ENCODE data around the gene NOTCH1. TPM values are rescaled to one million over a fixed set of nuclear protein-coding genes. Genes with fewer than 3 reads are reported as not detected.
A peak's percentile ranks its signal among the peaks of the same experiment; 100 is the strongest.

NOTCH1 gene
- total RNA-seq, 2 donors from 2014 or later = 71.6 to 84.2 TPM

DNA sequence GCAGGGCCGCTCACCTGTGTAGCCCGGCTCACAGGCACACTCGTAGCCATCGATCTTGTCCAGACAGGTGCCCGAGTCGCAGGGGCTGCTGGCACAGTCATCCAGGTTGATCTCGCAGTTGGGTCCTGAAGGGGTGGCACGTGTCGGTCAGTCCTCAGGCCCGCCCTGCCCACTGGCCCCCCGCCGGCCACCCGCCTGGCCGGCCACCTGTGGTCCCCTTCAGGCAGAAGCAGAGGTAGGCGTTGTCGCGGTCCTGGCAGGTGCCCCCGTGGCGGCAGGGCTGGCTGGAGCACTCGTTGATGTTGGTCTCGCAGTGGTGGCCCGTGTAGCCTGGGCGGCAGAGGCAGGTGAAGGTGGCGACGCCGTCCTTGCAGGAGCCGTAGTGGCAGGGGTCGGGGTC, 30.6 kb downstream of the NOTCH1 start:
- H3K36me3 Mint-ChIP-seq (ENCODE audit: insufficient read depth in 2 of 2) = peaks cover 3 to 5% of the 10 kb centered on the region in 2 donors
- H3K4me1 Mint-ChIP-seq (ENCODE audit: low read depth) = no peaks in the 10 kb centered on the region

DNA sequence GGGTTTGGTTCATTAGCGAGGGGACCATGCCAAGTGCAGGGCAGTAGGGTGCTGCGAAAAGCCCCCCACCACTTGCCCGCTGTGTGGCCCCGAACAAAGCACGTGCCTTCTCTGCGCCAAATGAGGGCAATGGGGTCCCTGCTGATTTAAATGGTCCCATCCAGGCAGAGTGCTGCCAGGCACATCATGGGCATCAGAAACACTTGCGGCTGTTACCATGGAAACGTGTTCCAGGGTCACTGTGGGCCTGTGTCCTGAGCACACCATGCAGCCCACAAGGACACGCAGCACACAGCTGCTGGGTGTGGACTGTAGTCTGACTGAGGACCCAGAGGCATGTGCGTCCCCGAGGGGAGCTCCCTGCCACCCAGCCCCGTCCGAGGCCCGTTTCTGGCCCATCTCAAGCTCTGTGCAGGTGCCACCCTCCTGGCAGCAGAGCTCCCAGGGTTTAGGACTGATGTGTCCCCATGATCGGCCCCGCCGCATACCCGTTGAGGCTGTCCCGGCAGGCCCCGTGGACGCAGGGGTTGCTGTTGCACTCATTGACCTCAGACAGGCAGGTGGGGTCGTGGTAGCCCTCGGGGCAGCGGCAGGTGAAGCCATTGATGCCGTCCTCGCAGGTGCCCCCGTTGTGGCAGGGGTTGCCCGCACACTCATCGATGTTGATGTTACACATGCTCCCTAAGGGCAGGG, 31.7 kb downstream of the NOTCH1 start:
- Mint-ChIP-seq H3K9me3 (no peaks in the 10 kb centered on the region), H3K27ac (no peak overlapping the region), H3K27me3 (ENCODE audit: low read depth) (no peaks in the 10 kb centered on the region), H3K4me1 (ENCODE audit: low read depth) (no peaks in the 10 kb centered on the region), H3K36me3 (ENCODE audit: insufficient read depth in 2 of 2) (peaks cover 3 to 5% of the 10 kb centered on the region in 2 donors), H3K4me3 (no peak overlapping the region)
- DNase-seq (no peak), ATAC-seq (replicated peaks in 1 of 2) (no peak)

More for the DNA sequence above, 30.6 kb downstream of the NOTCH1 start:
- no peak for DNase-seq
- Mint-ChIP-seq H3K4me3 (no peak overlapping the region), H3K9me3 (no peaks in the 10 kb centered on the region), H3K27me3 (ENCODE audit: low read depth) (no peaks in the 10 kb centered on the region), H3K27ac (no peak overlapping the region)
- no peak for ATAC-seq (replicated peaks in 1 of 2)

- no peak overlapping the region for H3K4me3 Mint-ChIP-seq
- no peaks in the 10 kb centered on the region for H3K9me3 Mint-ChIP-seq
- DNase-seq (no peak), ATAC-seq (replicated peaks in 1 of 2) (peak in 1 of 2 donors; percentile 9)
- H3K27me3 Mint-ChIP-seq (ENCODE audit: low read depth) = no peaks in the 10 kb centered on the region
- H3K36me3 Mint-ChIP-seq (ENCODE audit: insufficient read depth in 2 of 2) = peaks cover 3 to 5% of the 10 kb centered on the region in 2 donors
- no peak overlapping the region for H3K27ac Mint-ChIP-seq
- no peaks in the 10 kb centered on the region for H3K4me1 Mint-ChIP-seq (ENCODE audit: low read depth)
These were observed 32.7 kb downstream of the NOTCH1 start for GRCh38 chr9:136513191-136513590.

DNA sequence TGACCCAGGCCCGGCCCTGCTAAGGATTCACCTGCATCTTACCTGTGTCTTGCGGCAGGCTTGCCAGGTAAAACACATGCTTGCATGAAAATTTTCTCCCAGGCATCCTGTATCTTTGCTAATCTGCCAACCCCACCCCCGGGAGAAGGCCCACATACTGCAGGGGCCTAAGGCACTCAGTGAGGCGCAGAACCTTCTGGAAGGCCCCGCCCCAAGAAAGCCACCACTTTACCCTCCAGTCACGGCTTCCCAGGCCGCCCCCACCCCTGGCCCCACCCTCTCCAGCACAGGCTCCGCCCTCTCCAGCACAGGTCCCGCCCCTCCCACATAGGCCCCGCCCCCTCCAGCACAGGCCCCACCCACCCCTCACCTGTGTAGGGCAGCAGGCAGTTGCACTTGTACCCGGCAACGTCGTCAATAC, 33.2 kb downstream of the NOTCH1 start:
- Mint-ChIP-seq H3K27me3 (ENCODE audit: low read depth) (no peaks in the 10 kb centered on the region), H3K36me3 (ENCODE audit: insufficient read depth in 2 of 2) (peaks cover 3 to 5% of the 10 kb centered on the region in 2 donors), H3K4me1 (ENCODE audit: low read depth) (no peaks in the 10 kb centered on the region), H3K9me3 (no peaks in the 10 kb centered on the region), H3K4me3 (no peak overlapping the region), H3K27ac (no peak overlapping the region)
- DNase-seq = peak in 1 of 2 donors; percentile 21
- ATAC-seq (replicated peaks in 1 of 2) = peak; percentile 38 to 55

DNA sequence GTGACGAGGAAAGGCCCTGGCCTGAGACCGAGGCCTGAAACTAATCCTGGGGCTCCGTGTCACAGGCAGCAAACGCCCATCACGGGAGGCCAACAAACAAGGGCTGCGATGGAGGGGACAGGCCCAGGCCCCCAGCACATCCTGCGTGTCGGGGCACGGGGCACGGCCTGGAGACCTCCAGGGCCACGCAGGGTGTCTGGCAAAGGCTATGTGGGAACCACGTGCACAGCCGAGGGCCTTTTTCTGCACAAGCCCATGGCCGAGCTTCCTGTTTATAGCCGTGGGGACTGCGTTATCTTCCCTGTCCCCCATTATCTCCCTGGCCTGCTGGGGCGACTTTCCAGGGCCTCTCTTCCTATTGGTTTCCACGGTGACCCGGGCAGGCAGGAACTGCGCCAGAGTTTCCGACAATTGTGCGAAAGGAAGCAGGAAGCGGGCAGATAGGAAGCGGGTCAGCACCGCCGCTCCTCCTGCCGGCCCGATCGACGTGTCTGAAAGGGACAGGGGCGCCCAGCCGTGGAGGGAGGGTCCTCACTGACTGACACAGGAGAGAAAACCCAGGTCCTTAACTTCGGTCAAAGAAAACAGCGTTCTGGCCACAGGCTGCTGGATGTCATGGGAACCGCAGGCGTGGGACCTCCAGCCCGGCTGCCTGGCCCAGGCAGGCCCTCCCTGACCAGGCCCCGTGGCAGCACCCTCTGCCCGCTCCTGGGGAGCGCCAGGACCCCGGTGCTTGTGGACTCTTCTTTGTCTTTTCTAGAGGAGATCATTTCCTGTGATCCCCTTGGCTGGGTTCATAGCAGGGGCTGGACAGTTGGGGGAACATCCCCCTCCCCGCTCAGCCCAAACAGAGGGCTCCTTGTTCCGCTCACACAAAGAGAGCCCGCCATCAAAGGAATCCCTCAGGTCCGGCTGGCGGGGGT, 33.9 kb downstream of the NOTCH1 start:
- Mint-ChIP-seq H3K36me3 (ENCODE audit: insufficient read depth in 2 of 2) (peaks cover 3 to 5% of the 10 kb centered on the region in 2 donors), H3K9me3 (no peaks in the 10 kb centered on the region), H3K4me1 (ENCODE audit: low read depth) (no peaks in the 10 kb centered on the region), H3K27me3 (ENCODE audit: low read depth) (no peaks in the 10 kb centered on the region), H3K4me3 (no peak overlapping the region), H3K27ac (no peak overlapping the region)
- DNase-seq (no peak), ATAC-seq (replicated peaks in 1 of 2) (no peak)

DNA sequence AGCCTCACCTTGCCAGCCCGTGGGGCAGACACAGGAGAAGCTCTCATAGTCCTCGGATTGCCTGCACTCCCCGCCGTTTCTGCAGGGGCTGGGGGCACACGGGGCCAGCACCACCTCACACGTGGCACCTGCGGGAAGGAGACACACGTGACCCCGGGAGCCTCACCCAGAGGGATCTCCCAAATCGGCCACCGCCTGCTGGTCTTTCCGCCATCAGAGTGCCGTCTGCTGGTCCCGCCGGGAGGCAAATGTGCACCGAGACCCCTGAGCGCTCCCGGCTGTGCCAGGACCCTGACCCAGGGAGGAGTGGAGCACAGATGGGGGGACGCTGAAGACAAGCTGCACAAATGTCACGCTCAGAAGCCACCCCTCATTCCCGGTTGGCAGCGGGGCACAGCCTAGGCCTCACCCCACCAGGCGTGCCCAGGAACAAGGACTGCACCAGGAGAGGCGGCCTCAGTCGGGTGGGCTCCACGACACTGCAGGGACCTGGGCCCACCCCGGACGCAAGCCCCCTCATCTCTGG, 34.6 kb downstream of the NOTCH1 start:
- ATAC-seq (replicated peaks in 1 of 2) (no peak), DNase-seq (no peak)
- Mint-ChIP-seq H3K27ac (no peak overlapping the region), H3K27me3 (ENCODE audit: low read depth) (no peaks in the 10 kb centered on the region), H3K36me3 (ENCODE audit: insufficient read depth in 2 of 2) (peaks cover 3 to 5% of the 10 kb centered on the region in 2 donors), H3K9me3 (no peaks in the 10 kb centered on the region), H3K4me3 (no peak overlapping the region), H3K4me1 (ENCODE audit: low read depth) (no peaks in the 10 kb centered on the region)

DNA sequence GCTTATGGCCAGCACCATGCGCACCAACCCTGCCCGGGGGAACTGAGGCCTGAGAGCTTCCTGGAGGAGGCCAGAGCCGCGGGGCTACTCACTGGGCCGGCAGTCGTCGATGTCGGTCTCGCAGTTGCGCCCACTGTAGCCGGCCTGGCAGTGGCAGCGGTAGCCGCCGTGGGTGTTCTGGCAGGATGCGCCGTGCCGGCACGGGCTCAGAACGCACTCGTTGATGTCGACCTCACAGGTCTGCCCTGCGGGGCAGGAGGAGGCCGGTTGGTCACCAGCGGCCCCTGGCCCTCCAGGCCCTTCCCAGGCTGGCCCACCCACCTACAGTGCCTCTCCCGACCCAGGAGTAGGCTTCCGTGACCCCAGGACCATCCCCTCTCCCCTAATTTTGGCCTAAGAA, 35.3 kb downstream of the NOTCH1 start:
- no peaks in the 10 kb centered on the region for H3K9me3 Mint-ChIP-seq
- H3K27me3 Mint-ChIP-seq (ENCODE audit: low read depth) = no peaks in the 10 kb centered on the region
- ATAC-seq (replicated peaks in 1 of 2) (no peak), DNase-seq (no peak)
- H3K4me1 Mint-ChIP-seq (ENCODE audit: low read depth) = no peaks in the 10 kb centered on the region
- peaks cover 3 to 5% of the 10 kb centered on the region in 2 donors for H3K36me3 Mint-ChIP-seq (ENCODE audit: insufficient read depth in 2 of 2)
- no peak overlapping the region for H3K27ac Mint-ChIP-seq
- no peak overlapping the region for H3K4me3 Mint-ChIP-seq

- H3K27ac Mint-ChIP-seq = no peak overlapping the region
These were observed 36.3 kb downstream of the NOTCH1 start for GRCh38 chr9:136509549-136509948.

DNA sequence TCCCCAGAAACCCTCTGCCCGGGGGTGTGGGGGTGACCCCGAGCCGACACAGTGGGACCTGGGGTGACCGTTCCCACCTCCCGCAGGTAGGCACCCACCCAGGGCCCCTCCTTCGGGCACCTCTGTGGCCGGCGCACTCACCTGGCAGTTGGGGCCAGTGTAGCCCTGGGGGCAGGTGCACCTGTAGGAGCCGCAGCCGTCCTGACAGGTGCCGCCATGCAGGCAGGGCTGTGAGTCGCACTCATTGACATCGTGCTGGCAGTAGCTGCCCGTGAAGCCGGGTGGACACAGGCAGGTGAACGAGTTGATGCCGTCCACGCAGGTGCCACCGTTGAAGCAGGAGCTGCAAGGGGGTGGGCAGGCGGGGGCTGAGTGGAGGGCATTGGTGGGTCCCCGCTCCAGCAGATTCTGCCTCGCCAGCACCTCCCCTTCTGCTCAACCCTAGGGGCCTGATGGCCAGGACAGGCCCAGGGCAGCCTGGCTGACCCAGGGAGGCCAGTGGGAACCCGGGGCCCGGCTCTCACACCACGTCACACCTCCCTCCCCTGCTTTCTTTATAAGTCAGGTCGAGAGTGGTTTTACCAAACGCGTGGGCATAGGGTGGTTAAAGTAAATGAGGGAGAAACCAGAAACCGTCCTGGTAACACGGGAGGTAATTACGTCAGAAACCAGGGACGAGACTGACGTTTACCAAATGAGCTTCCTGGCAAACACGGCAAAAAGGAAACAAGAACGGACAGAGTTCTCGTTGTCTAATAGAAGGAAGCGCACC, 36.9 kb downstream of the NOTCH1 start:
- peak in 1 of 2 donors; percentile 33 for DNase-seq
- H3K27me3 Mint-ChIP-seq (ENCODE audit: low read depth) = no peaks in the 10 kb centered on the region
- ATAC-seq (replicated peaks in 1 of 2) = peak; percentile 28 to 70
- H3K36me3 Mint-ChIP-seq (ENCODE audit: insufficient read depth in 2 of 2) = peaks cover 3 to 6% of the 10 kb centered on the region in 2 donors
- no peaks in the 10 kb centered on the region for H3K4me1 Mint-ChIP-seq (ENCODE audit: low read depth)
- H3K9me3 Mint-ChIP-seq = no peaks in the 10 kb centered on the region
- no peak overlapping the region for H3K4me3 Mint-ChIP-seq
- H3K27ac Mint-ChIP-seq = no peak overlapping the region

More at GRCh38 chr9:136509549-136509948, 36.3 kb downstream of the NOTCH1 start:
- Mint-ChIP-seq H3K4me3 (no peak overlapping the region), H3K4me1 (ENCODE audit: low read depth) (no peaks in the 10 kb centered on the region), H3K27me3 (ENCODE audit: low read depth) (no peaks in the 10 kb centered on the region), H3K36me3 (ENCODE audit: insufficient read depth in 2 of 2) (peaks cover 3 to 5% of the 10 kb centered on the region in 2 donors), H3K9me3 (no peaks in the 10 kb centered on the region)
- DNase-seq (no peak), ATAC-seq (replicated peaks in 1 of 2) (no peak)

GRCh38 chr9:136507992-136508375, 37.9 kb downstream of the NOTCH1 start:
- DNase-seq (no peak), ATAC-seq (replicated peaks in 1 of 2) (no peak)
- no peak overlapping the region for H3K27ac Mint-ChIP-seq
- no peaks in the 10 kb centered on the region for H3K9me3 Mint-ChIP-seq
- no peaks in the 10 kb centered on the region for H3K4me1 Mint-ChIP-seq (ENCODE audit: low read depth)
- H3K27me3 Mint-ChIP-seq (ENCODE audit: low read depth) = no peaks in the 10 kb centered on the region
- peaks cover 0 to 4% of the 10 kb centered on the region in 2 donors for H3K36me3 Mint-ChIP-seq (ENCODE audit: insufficient read depth in 2 of 2)
- no peak overlapping the region for H3K4me3 Mint-ChIP-seq

- no peaks in the 10 kb centered on the region for H3K9me3 Mint-ChIP-seq
- H3K36me3 Mint-ChIP-seq (ENCODE audit: insufficient read depth in 2 of 2) = peaks cover 0 to 4% of the 10 kb centered on the region in 2 donors
- H3K27me3 Mint-ChIP-seq (ENCODE audit: low read depth) = no peaks in the 10 kb centered on the region
- no peak overlapping the region for H3K27ac Mint-ChIP-seq
- DNase-seq (no peak), ATAC-seq (replicated peaks in 1 of 2) (no peak)
- no peaks in the 10 kb centered on the region for H3K4me1 Mint-ChIP-seq (ENCODE audit: low read depth)
- no peak overlapping the region for H3K4me3 Mint-ChIP-seq
These were observed 38.4 kb downstream of the NOTCH1 start for GRCh38 chr9:136507221-136507991.

GRCh38 chr9:136506425-136506824, 39.4 kb downstream of the NOTCH1 start:
- no peaks in the 10 kb centered on the region for H3K27me3 Mint-ChIP-seq (ENCODE audit: low read depth)
- no peak for DNase-seq
- no peaks in the 10 kb centered on the region for H3K9me3 Mint-ChIP-seq
- H3K27ac Mint-ChIP-seq = no peak overlapping the region
- ATAC-seq (replicated peaks in 1 of 2) = no peak
- H3K4me3 Mint-ChIP-seq = no peak overlapping the region
- peaks cover 0 to 2% of the 10 kb centered on the region in 2 donors for H3K36me3 Mint-ChIP-seq (ENCODE audit: insufficient read depth in 2 of 2)
- no peaks in the 10 kb centered on the region for H3K4me1 Mint-ChIP-seq (ENCODE audit: low read depth)
